Measurements from ENCODE around the gene SLC7A5. TPM values are rescaled to one million over a fixed set of nuclear protein-coding genes. Genes with fewer than 3 reads are reported as not detected.
"Not testable (repeated sequence)": the region's sequence is repeated elsewhere in the genome, so short reads cannot be mapped to it uniquely, and the experiment has no call there.

SLC7A5 gene
- total RNA-seq (2012; rRNA removed): 11.3 and 13.6 TPM in 2 replicates
- polyA plus RNA-seq (2012; rRNA removed): 87.9 and 101 TPM in 2 replicates
- polyA plus RNA-seq (2012; cell fraction: cytosol; rRNA removed): 70.4 and 146 TPM in 2 replicates
- 88.7 and 147 TPM in 2 replicates for polyA plus RNA-seq (2012; cell fraction: nucleus; rRNA removed; ENCODE audit: low replicate concordance)
- percentile 88 among the genes with signal in this experiment for Bru-seq, nascent RNA
- percentile 92 among the genes with signal in this experiment for BruChase-seq, experiment 1, labeled RNA remaining after a 6-hour chase
- BruChase-seq, experiment 2, labeled RNA remaining after a 2-hour chase: percentile 84 among the genes with signal in this experiment
- long read RNA-seq, full-length matches to known transcripts: 4 of 73 reads
- long read RNA-seq, partial matches to known transcripts: 1 of 73 reads
- long read RNA-seq, other reads (novel, unspliced or antisense): 68 of 73 reads

- CTCF ChIA-PET: interaction anchor here (0.9 to 2.0 kb wide), 2 partner anchors 19 to 90 kb away, joined by 5 to 10 read pairs; no protein-coding TSS in a partner anchor
- in situ Hi-C loops (cut with MboI; ENCODE audit: low sequenced_read_pairs): not testable (repeated sequence)
- POLR2A ChIA-PET (ENCODE audit: unreplicated experiment): interaction anchor here (0.5 to 0.6 kb wide), 2 partner anchors 20 to 78 kb away, joined by 3 read pairs; no protein-coding TSS in a partner anchor
Observed at GRCh38 chr16:87869061-87869878, at the start of gene SLC7A5. SLC7A5 (minus strand) TSS chr16:87869507; CDS start chr16:87869422, 85 bp downstream.

More at GRCh38 chr16:87869061-87869878, at the start of gene SLC7A5:
- peak within 1 kb of the TSS; percentile 76 for H3K9ac ChIP-seq (ENCODE audit: low read depth, low read length)
- H3K79me1 ChIP-seq (ENCODE audit: low read depth in 1 of 2, low read length in 2 of 2): peaks cover 0 to 42% of the 10 kb centered on the region in 2 experiments; a peak in 2 of 4 replicates
- H3K27me3 ChIP-seq (ENCODE audit: control insufficient read depth, insufficient read depth, low read length); intact Hi-C loops (cut with micrococcal nuclease); H3K9me3 ChIP-seq (ENCODE audit: control insufficient read depth, insufficient read depth, low read length); dilution Hi-C loops (cut with HindIII; ENCODE audit: low sequenced_read_pairs, unreplicated experiment): not testable (repeated sequence)
- 2% methylated on average over 53 of the region's 109 CpGs; no CpG with 5 or more reads in 1 of the 2 experiments for WGBS, 2 experiments (ENCODE audit: extremely low coverage in 2 of 2, insufficient read length in 1 of 2)
- peak within 1 kb of the TSS; percentile 83 for H3K4ac ChIP-seq (ENCODE audit: low read depth, low read length)
- peak; percentile 80 for ATAC-seq (ENCODE audit: low read depth)
- H3K23ac ChIP-seq (ENCODE audit: low read depth, low read length): peak within 1 kb of the TSS; percentile 23
- TSS peak; percentile 34 for BruUV-seq (replicated peaks)
- H4K5ac ChIP-seq (ENCODE audit: low read depth, low read length): peak within 1 kb of the TSS; percentile 73; the same call in 1 of the 2 replicates
- peaks cover 14% of the 10 kb centered on the region for H3K9me1 ChIP-seq (ENCODE audit: insufficient read depth, low read length)
- peak within 1 kb of the TSS; percentile 45 for H3K18ac ChIP-seq (ENCODE audit: low read depth, low read length)
- H4K91ac ChIP-seq (ENCODE audit: insufficient read depth, low read depth, low read length): peak within 1 kb of the TSS; percentile 84
- peak within 1 kb of the TSS; percentile 56 for H3K27ac ChIP-seq (ENCODE audit: insufficient read depth, low read length)
- H2AK9ac ChIP-seq (replicated peaks; ENCODE audit: low read depth, low read length, poor library complexity): peak within 1 kb of the TSS; percentile 76
- H3K4me3 ChIP-seq (ENCODE audit: insufficient read depth, low read depth, low read length): peak within 1 kb of the TSS; percentile 97
- H3K56ac ChIP-seq (ENCODE audit: extremely low read depth, insufficient read depth, low read length): peak within 1 kb of the TSS; percentile 59; the same call in 1 of the 2 replicates
- peaks cover 11% of the 10 kb centered on the region for H3K36me3 ChIP-seq (ENCODE audit: control insufficient read depth, insufficient read depth, low read length)
- peak within 1 kb of the TSS; percentile 65 for H3K4me2 ChIP-seq (ENCODE audit: low read depth, low read length)
- H3K4me1 ChIP-seq (ENCODE audit: control insufficient read depth, insufficient read depth, low read length): peaks cover 19% of the 10 kb centered on the region
- H2BK5ac ChIP-seq (ENCODE audit: low read depth, low read length, poor library complexity, severe bottlenecking): peak within 1 kb of the TSS; percentile 82
- peak within 1 kb of the TSS; percentile 86; the same call in 1 of the 3 replicates for H2BK15ac ChIP-seq (ENCODE audit: low read depth, low read length)
- H4K8ac ChIP-seq (ENCODE audit: low read depth in 2 of 2, low read length in 2 of 2): peak within 1 kb of the TSS; percentile 32 to 89; a peak in 2 of 4 replicates
- H2AK5ac ChIP-seq (ENCODE audit: low read depth, low read length): peak within 1 kb of the TSS; percentile 90
- H3K14ac ChIP-seq (replicated peaks; ENCODE audit: low read depth, low read length): peak within 1 kb of the TSS; percentile 70
- peak within 1 kb of the TSS; percentile 32 for H2BK20ac ChIP-seq (ENCODE audit: low read depth, low read length)
- TF ChIP-seq BHLHE40 (IDR thresholded peaks at IDR 0.05; ENCODE audit: low read depth, low read length): peak; percentile 76
- peak; percentile 52; the same call in 1 of the 2 replicates for TF ChIP-seq USF2 (IDR thresholded peaks at IDR 0.05; ENCODE audit: low read depth, low read length)
- peak; percentile 50; the same call in 1 of the 2 replicates for TF ChIP-seq MAZ (IDR thresholded peaks at IDR 0.05; ENCODE audit: borderline replicate concordance, low read depth, low read length)
- peak; percentile 98 for TF ChIP-seq POLR2A (IDR thresholded peaks at IDR 0.05; ENCODE audit: low read depth, low read length)
- peaks cover 49% of the 10 kb centered on the region for H4K20me1 ChIP-seq (ENCODE audit: insufficient read depth, low read length)
- DNase-seq: peak; percentile 70
- H2BK120ac ChIP-seq (ENCODE audit: low read depth, low read length): peak within 1 kb of the TSS; percentile 68
- H2AFZ ChIP-seq (replicated peaks; ENCODE audit: low read length, poor library complexity): peak within 1 kb of the TSS; percentile 84
